Activated CD4-positive, alpha-beta memory T cell treated with anti-CD3 and anti-CD28 coated beads for 36 hours (primary cell): ENCODE results near the gene QSOX2. TPM values are rescaled to one million over a fixed set of nuclear protein-coding genes. Genes with fewer than 3 reads are reported as not detected.

Source experiments
- CTCF ChIA-PET: fragments of 350-600 bp; sonication (Branson Sonifier 250); formaldehyde crosslinking; loops from one replicate; lab custom pipeline; 2021; ENCODE audit warnings: antibody characterized with exemption, inconsistent platforms; lab: Charles Lee
- POLR2A ChIA-PET: fragments of 350-600 bp; sonication (Branson Sonifier 250); formaldehyde crosslinking; loops from one replicate; lab custom pipeline; 2021; ENCODE audit warnings: antibody characterized with exemption; lab: Charles Lee
- DNase-seq: peaks from one replicate; pipeline ENCODE4 v3.0.0-alpha.2; 2020
- H3K27ac Mint-ChIP-seq: one replicate; pipeline ENCODE4 v1.8.0; 2021; ENCODE audit warnings: mixed read lengths
- H3K27me3 Mint-ChIP-seq: one replicate; pipeline ENCODE4 v1.8.0; 2021; ENCODE audit warnings: mixed read lengths
- H3K36me3 Mint-ChIP-seq: one replicate; pipeline ENCODE4 v1.8.0; 2021; ENCODE audit warnings: mixed read lengths
- H3K4me1 Mint-ChIP-seq: one replicate; pipeline ENCODE4 v1.8.0; 2021; ENCODE audit warnings: low read depth, mixed read lengths
- H3K4me3 Mint-ChIP-seq: one replicate; pipeline ENCODE4 v1.8.0; 2021; ENCODE audit warnings: mild to moderate bottlenecking, mixed read lengths
- H3K9me3 Mint-ChIP-seq: one replicate; pipeline ENCODE4 v1.8.0; 2021; ENCODE audit warnings: mixed read lengths
- intact Hi-C: fragments of 100-400 bp; cut with micrococcal nuclease; formaldehyde crosslinking; loops from one replicate; pipeline ENCODE4 v1.15.1; 2023
- total RNA-seq, 2 experiments: library from RNA; stranded (reverse); gene quantifications; one replicate each; pipeline ENCODE4 v1.2.3, GENCODE V29; 2021

The QSOX2 gene
- total RNA-seq, 2 experiments from 2014 or later: 19.0 to 19.4 TPM

- DNase-seq: no peak
- Mint-ChIP-seq H3K9me3 (no peaks in the 10 kb centered on the region), H3K4me3 (no peak overlapping the region), H3K27me3 (peaks cover 13% of the 10 kb centered on the region), H3K4me1 (no peaks in the 10 kb centered on the region), H3K27ac (no peak overlapping the region), H3K36me3 (no peaks in the 10 kb centered on the region)
- ChIA-PET POLR2A (no interaction called here), CTCF (no interaction called here)
- intact Hi-C loops: no loop called here
Measured at GRCh38 chr9:136180586-136180985, 65.0 kb downstream of the QSOX2 start.

DNA sequence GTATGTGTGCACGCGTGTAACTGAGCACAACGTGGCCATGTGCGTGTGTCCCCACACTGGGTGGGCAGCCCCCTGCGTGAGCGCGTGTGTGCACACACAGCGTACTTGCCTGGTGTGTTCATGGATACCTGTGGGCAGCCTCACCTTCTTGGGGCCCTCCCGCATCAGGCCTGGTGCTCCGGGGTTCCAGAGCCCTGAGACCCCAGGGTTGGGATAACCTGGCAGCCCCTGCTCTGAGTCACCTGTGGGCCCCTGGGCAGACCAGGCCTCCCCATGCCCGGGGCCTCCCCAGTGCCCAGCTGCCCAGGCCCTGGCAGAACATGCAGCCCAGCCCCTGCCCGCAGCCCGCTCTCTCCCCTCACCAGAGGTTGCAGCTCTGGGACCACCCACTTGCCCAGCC is 65.9 kb downstream of the QSOX2 start:
- Mint-ChIP-seq H3K4me1 (no peaks in the 10 kb centered on the region), H3K36me3 (no peaks in the 10 kb centered on the region), H3K27ac (no peak overlapping the region), H3K9me3 (no peaks in the 10 kb centered on the region), H3K4me3 (no peak overlapping the region), H3K27me3 (peaks cover 7% of the 10 kb centered on the region)
- POLR2A ChIA-PET: no interaction called here
- DNase-seq: no peak
- intact Hi-C loops: no loop called here
- CTCF ChIA-PET: no interaction called here

DNA sequence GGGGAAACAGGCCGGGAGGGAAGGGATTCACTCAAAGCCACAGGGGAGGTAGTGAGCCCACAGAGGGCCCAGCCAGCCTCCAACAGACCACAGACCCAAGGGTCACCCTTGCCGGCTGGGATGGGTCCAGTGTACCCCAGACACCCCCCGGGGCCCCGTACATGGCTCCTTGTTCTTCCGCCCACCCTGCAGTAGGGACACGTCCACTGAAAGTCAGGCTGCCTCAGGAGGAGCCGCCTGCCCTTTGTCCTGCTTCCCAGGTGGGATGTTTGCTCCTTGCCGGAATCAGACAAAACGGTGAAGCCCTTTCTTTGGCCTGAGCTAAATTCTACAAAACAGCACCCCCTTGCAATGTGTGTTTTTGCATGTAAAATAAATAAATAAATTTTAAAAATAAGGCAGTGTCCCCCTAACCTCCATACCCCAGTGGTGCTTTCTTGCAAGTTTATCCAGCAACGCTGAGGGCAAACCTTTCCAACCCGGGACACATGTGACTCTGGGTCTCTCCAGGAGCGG is 66.5 kb downstream of the QSOX2 start:
- CTCF ChIA-PET: interaction anchor here (1.0 kb wide), 1 partner anchor 9 kb away, joined by 4 read pairs; no protein-coding TSS in a partner anchor
- no peaks in the 10 kb centered on the region for H3K9me3 Mint-ChIP-seq
- no peaks in the 10 kb centered on the region for H3K4me1 Mint-ChIP-seq
- POLR2A ChIA-PET: no interaction called here
- intact Hi-C loops: no loop called here
- H3K4me3 Mint-ChIP-seq: no peak overlapping the region
- H3K27ac Mint-ChIP-seq: no peak overlapping the region
- H3K27me3 Mint-ChIP-seq: peaks cover 6% of the 10 kb centered on the region
- no peak for DNase-seq
- no peaks in the 10 kb centered on the region for H3K36me3 Mint-ChIP-seq

DNA sequence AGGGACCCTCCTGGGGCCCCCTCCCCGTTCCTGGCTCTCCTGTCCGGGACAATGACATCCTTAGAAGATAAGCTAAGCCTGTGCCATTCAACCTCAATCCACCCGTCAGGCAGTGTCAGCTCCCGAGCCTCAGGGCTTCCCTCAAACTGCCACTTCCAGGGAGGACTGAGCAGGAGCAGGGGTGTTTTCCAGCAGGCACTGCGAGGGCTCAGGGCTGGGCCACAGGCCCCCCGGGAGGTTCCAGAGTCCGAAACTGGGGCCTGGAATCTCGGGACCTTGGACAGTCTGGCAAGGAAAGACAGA is 66.9 kb downstream of the QSOX2 start:
- Mint-ChIP-seq H3K27me3 (peaks cover 6% of the 10 kb centered on the region), H3K4me3 (no peak overlapping the region), H3K4me1 (no peaks in the 10 kb centered on the region), H3K36me3 (no peaks in the 10 kb centered on the region), H3K9me3 (no peaks in the 10 kb centered on the region), H3K27ac (no peak overlapping the region)
- intact Hi-C loops: no loop called here
- ChIA-PET POLR2A (no interaction called here), CTCF (interaction anchor here (1.0 kb wide), 1 partner anchor 8 kb away, joined by 4 read pairs; no protein-coding TSS in a partner anchor)
- no peak for DNase-seq

DNA sequence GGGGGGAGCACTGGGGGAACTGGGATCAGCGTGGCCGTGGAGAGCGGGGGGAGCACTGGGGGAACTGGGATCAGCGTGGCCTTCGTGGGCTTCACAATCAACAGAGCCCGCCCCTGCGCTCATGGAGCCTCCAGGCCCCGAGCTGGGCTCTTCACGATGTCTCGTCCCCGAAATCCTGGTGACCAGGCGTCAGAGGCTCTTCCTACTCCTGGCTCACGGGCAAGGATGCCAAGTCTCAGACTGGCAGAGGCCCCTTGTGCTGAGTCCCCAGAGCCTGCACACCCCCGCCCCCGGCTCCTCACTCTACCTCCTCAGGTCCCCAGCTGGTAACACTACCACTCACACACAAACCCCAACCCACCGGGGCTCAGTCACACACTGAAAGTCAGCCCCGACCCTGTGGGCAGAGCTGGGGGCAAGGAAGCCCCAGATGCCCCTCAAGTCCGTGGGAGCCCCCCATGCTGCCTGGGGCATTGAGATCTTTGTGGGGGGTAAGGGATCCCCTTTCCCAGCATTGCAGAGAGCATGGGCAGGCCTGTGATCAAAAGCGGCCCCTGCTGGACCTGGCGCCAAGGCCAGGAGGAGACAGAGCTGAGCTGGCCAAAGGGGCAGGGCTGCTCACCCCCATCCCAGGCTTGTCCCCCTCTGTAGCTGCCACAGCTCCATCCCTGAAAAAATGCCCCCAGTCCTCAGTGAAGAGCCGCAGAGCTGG is 67.4 kb downstream of the QSOX2 start:
- ChIA-PET POLR2A (no interaction called here), CTCF (interaction anchor here (1.0 kb wide), 1 partner anchor 8 kb away, joined by 4 read pairs; no protein-coding TSS in a partner anchor)
- no peak overlapping the region for H3K4me3 Mint-ChIP-seq
- H3K4me1 Mint-ChIP-seq: no peaks in the 10 kb centered on the region
- DNase-seq: no peak
- H3K27me3 Mint-ChIP-seq: peaks cover 6% of the 10 kb centered on the region
- H3K27ac Mint-ChIP-seq: no peak overlapping the region
- intact Hi-C loops: no loop called here
- no peaks in the 10 kb centered on the region for H3K9me3 Mint-ChIP-seq
- H3K36me3 Mint-ChIP-seq: no peaks in the 10 kb centered on the region

GRCh38 chr9:136177224-136177623 is 68.4 kb downstream of the QSOX2 start:
- H3K9me3 Mint-ChIP-seq: no peaks in the 10 kb centered on the region
- DNase-seq: no peak
- H3K36me3 Mint-ChIP-seq: no peaks in the 10 kb centered on the region
- POLR2A ChIA-PET: no interaction called here
- peaks cover 4% of the 10 kb centered on the region for H3K27me3 Mint-ChIP-seq
- CTCF ChIA-PET: no interaction called here
- no peaks in the 10 kb centered on the region for H3K4me1 Mint-ChIP-seq
- intact Hi-C loops: no loop called here
- no peak overlapping the region for H3K4me3 Mint-ChIP-seq
- H3K27ac Mint-ChIP-seq: no peak overlapping the region

DNA sequence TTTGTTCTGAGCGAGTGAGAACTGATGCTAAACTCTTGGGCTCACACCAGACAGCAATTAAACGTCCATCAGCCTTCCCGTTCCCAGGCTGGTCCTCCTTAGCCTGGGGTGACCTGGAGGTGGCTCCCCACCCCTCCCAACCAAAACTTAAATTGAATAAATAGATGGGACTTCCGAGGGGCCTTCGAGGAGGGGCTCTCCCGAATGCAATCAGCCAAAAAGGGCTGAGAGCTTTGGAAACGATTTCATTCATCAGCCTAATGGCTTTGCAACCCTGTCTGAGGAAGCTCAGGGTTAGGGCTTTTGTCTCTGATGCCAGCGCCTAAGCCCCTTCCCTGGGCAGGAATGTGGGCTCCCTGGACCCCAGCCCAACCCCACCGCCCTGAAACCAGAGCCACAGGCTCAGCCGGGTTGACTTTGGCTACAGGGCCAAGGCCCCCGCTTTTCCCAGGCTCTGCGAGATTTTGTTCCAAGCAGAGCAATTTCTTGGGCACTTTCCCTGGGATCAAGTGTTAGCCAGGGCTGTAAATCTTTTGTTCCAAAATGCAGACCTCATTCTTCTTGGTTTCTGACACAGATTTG is 69.9 kb downstream of the QSOX2 start:
- Mint-ChIP-seq H3K9me3 (no peaks in the 10 kb centered on the region), H3K27ac (no peak overlapping the region), H3K27me3 (peaks cover 8% of the 10 kb centered on the region), H3K36me3 (no peaks in the 10 kb centered on the region), H3K4me3 (no peak overlapping the region), H3K4me1 (no peaks in the 10 kb centered on the region)
- DNase-seq: no peak
- ChIA-PET CTCF (no interaction called here), POLR2A (no interaction called here)
- intact Hi-C loops: no loop called here

DNA sequence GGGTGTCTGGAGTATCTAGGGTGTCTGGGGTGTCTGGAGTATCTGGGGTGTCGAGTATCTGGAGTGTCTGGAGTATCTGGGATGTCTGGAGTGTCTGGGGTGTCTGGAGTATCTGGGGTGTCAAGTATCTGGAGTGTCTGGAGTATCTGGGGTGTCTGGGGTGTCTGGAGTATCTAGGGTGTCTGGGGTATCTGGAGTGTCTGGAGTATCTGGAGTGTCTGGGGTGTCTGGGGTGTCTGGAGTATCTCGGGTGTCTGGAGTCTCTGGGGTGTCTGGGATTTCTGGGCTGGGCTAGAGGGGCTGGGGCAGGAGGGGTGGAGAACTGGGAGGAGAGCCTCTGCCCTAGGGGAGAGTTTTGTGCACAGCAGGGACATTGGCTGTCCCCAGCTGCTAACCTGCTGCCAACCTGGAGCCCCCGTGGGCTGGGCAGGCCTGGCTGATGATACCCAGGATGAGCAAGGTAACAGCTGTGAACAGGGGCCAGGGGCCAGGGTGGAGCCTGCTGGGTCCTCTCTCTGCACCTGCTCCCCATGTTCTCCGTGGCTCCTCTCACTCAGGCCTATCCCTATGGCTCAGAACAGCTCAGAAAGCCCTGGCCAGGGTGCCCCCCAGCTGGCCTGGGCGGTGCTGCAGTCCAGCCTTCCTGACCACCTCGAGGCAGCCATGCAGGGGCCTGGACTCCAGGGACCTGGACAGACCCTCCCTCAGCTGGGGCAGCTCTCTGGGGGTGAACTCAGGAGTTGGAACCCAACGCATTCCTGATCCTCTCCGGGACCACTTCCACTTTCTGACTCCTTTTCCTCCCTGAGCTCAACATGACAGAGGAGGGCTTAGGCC is 70.6 kb downstream of the QSOX2 start:
- intact Hi-C loops: no loop called here
- ChIA-PET POLR2A (no interaction called here), CTCF (no interaction called here)
- no peaks in the 10 kb centered on the region for H3K4me1 Mint-ChIP-seq
- H3K27me3 Mint-ChIP-seq: peaks cover 7% of the 10 kb centered on the region
- no peak for DNase-seq
- no peaks in the 10 kb centered on the region for H3K36me3 Mint-ChIP-seq
- H3K9me3 Mint-ChIP-seq: no peaks in the 10 kb centered on the region
- no peak overlapping the region for H3K4me3 Mint-ChIP-seq
- no peak overlapping the region for H3K27ac Mint-ChIP-seq

GRCh38 chr9:136173648-136174290 is 71.8 kb downstream of the QSOX2 start:
- no peak for DNase-seq
- POLR2A ChIA-PET: no interaction called here
- H3K4me1 Mint-ChIP-seq: no peaks in the 10 kb centered on the region
- H3K9me3 Mint-ChIP-seq: no peaks in the 10 kb centered on the region
- H3K27ac Mint-ChIP-seq: no peak overlapping the region
- intact Hi-C loops: no loop called here
- H3K27me3 Mint-ChIP-seq: peaks cover 13% of the 10 kb centered on the region
- CTCF ChIA-PET: no interaction called here
- no peaks in the 10 kb centered on the region for H3K36me3 Mint-ChIP-seq
- no peak overlapping the region for H3K4me3 Mint-ChIP-seq

DNA sequence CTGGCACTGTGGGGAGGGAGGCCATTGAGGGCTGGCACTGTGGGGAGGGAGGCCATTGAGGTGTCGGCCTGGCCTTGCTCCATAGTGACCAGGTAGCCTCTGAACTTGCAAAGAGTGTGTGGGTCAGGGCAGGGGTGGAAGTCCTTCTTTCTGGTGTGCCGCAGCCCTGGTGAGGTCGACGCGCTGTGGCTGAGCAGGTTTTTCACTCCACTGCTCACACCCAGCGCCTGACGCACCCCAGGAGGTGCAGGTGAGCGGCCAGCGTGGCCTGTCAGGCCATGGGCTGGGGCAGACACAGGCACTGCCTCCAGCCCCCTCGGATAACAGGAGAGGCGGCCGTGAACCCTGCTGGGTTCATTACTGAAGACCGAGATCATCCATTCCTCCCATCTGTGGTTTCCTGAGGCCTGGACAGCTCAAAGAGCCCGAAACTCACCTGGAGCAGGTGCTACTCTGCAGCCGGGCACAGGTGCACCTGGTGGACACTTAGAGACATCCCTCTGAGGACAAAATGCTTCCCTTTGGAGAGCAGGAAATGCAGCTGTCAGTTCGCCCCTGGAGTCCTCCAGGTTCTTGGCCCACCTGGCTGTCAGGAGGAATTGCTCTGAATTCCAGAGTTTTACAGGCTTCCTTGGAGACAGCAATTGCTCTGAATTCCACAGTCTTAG is 73.1 kb downstream of the QSOX2 start:
- Mint-ChIP-seq H3K4me3 (no peak overlapping the region), H3K27ac (no peak overlapping the region), H3K36me3 (no peaks in the 10 kb centered on the region), H3K9me3 (no peaks in the 10 kb centered on the region), H3K27me3 (peaks cover 17% of the 10 kb centered on the region), H3K4me1 (no peaks in the 10 kb centered on the region)
- intact Hi-C loops: no loop called here
- no peak for DNase-seq
- POLR2A ChIA-PET: no interaction called here
- CTCF ChIA-PET: no interaction called here

- Mint-ChIP-seq H3K27ac (no peak overlapping the region), H3K27me3 (peaks cover 17% of the 10 kb centered on the region), H3K36me3 (no peaks in the 10 kb centered on the region), H3K4me1 (no peaks in the 10 kb centered on the region), H3K9me3 (no peaks in the 10 kb centered on the region), H3K4me3 (no peak overlapping the region)
- DNase-seq: no peak
- ChIA-PET CTCF (interaction anchor here (2.0 kb wide), 1 partner anchor 111 kb away, joined by 19 read pairs; no protein-coding TSS in a partner anchor), POLR2A (interaction anchor here (0.6 kb wide), 1 partner anchor 38 kb away, joined by 4 read pairs; no protein-coding TSS in a partner anchor)
- intact Hi-C loops: no loop called here
Measured at GRCh38 chr9:136171801-136172411, 73.7 kb downstream of the QSOX2 start.
